ENCODE results near the gene MME.
"Not testable (repeated sequence)": the region's sequence is repeated elsewhere in the genome, so short reads cannot be mapped to it uniquely, and the experiment has no call there.

The MME gene

GRCh38 chr3:155086051-155086450 lies 5.9 kb downstream of the MME start:
- DNase-seq = no peak

GRCh38 chr3:155088706-155089345 lies 8.7 kb downstream of the MME start:
- DNase-seq = no peak

GRCh38 chr3:155089495-155089894 lies 9.4 kb downstream of the MME start:
- DNase-seq = no peak

- DNase-seq = no peak
Measured at GRCh38 chr3:155093261-155093660, 13.1 kb downstream of the MME start.

GRCh38 chr3:155096303-155097008 lies 16.3 kb downstream of the MME start:
- DNase-seq = no peak

- no peak for DNase-seq
Measured at GRCh38 chr3:155097009-155097349, 16.9 kb downstream of the MME start.

GRCh38 chr3:155101398-155101797 lies 21.3 kb downstream of the MME start:
- DNase-seq = no peak

GRCh38 chr3:155102329-155102728 lies 22.2 kb downstream of the MME start:
- DNase-seq = no peak

- no peak for DNase-seq
Measured at GRCh38 chr3:155103686-155104085, 23.6 kb downstream of the MME start.

GRCh38 chr3:155106119-155106518 lies 26.0 kb downstream of the MME start:
- DNase-seq = no peak

- no peak for DNase-seq
Measured at GRCh38 chr3:155110022-155110421, 29.9 kb downstream of the MME start.

- no peak for DNase-seq
Measured at GRCh38 chr3:155110996-155111901, 31.1 kb downstream of the MME start.

- DNase-seq = no peak
Measured at GRCh38 chr3:155111971-155112370, 31.9 kb downstream of the MME start.

GRCh38 chr3:155112661-155113389 lies 32.7 kb downstream of the MME start:
- no peak for DNase-seq

GRCh38 chr3:155124745-155125144 lies 44.6 kb downstream of the MME start:
- DNase-seq = not testable (repeated sequence)

- no peak for DNase-seq
Measured at GRCh38 chr3:155129396-155129795, 49.3 kb downstream of the MME start.

GRCh38 chr3:155130001-155130400 lies 49.9 kb downstream of the MME start:
- DNase-seq = no peak

- no peak for DNase-seq
Measured at GRCh38 chr3:155131104-155131503, 51.0 kb downstream of the MME start.

GRCh38 chr3:155134311-155134710 lies 54.2 kb downstream of the MME start:
- not testable (repeated sequence) for DNase-seq

- DNase-seq = no peak
Measured at GRCh38 chr3:155135003-155135402, 54.9 kb downstream of the MME start.

GRCh38 chr3:155138677-155139076 lies 58.6 kb downstream of the MME start:
- DNase-seq = no peak

GRCh38 chr3:155147588-155147987 lies 67.5 kb downstream of the MME start:
- no peak for DNase-seq

- DNase-seq = no peak
Measured at GRCh38 chr3:155149494-155149893, 69.4 kb downstream of the MME start.
